Neural cell (in vitro differentiated cells): ENCODE measurements around the gene INPP1.

ENCODE experiments used
- EZH2 ChIP-seq: fragments of 200-600, 300-800 bp; shearing (Covaris generic), sonication (generic); IDR thresholded peaks from 2 replicates; pipeline ENCODE4 v1.6.1; 2014; ENCODE audit warnings: antibody characterized with exemption, low read length, borderline replicate concordance, mild to moderate bottlenecking; ENCODE audit not compliant: insufficient read depth, poor library complexity, severe bottlenecking
- POLR2AphosphoS5 ChIP-seq: IDR thresholded peaks from 2 replicates; pipeline ENCODE4 v1.6.1; 2012
- RAD21 ChIP-seq: fragments of 450-650 bp; conservative IDR thresholded peaks from 2 replicates; pipeline ENCODE4 v1.6.1; 2014; ENCODE audit warnings: antibody characterized with exemption, mild to moderate bottlenecking, moderate library complexity
- SMC3 ChIP-seq: fragments of 450-650 bp; conservative IDR thresholded peaks from 2 replicates; pipeline ENCODE4 v1.6.1; 2014; ENCODE audit warnings: antibody characterized with exemption, mild to moderate bottlenecking, moderate library complexity; ENCODE audit not compliant: poor library complexity
- TAF1 ChIP-seq: IDR thresholded peaks from 2 replicates; pipeline ENCODE4 v1.6.1; 2012; ENCODE audit warnings: low read depth
- TF ChIP-seq, protein P1 (sequence below): fragments of 450-650 bp; IDR thresholded peaks from 2 replicates; pipeline ENCODE4 v1.5.1; 2014; ENCODE audit warnings: antibody characterized with exemption, mild to moderate bottlenecking, moderate library complexity; ENCODE audit not compliant: poor library complexity, severe bottlenecking

DNA sequence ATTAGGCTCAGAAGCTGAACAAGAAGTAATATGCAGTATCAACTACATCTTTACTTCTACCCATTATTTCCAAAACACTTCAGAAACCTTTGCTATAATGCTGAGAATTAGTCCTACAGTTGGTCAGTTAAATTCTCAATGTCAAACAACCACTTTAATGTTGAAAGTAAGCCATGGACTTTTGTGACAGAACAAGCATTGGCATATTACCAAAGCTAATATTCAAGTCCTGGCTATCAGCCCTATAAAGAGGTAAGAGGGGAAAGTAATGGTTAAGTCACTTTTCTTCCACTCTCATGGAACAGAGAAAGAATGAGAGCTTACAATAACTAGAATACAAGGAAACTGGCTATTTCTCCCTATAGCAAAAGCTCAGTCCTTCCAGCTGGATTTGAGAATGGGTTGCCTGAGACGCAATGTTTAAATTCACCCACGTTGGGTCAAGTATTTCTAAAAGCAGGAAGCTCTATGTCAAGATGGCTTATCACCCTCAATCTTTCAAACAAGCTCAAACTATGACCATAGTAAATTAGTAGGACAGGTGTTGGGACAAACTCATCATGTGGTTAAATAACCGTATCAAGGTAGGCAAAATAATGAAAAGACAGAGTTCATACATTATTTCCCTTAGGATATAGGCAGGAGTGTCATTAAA, 33.3 kb downstream of the INPP1 start:
- TF ChIP-seq, protein P1, sequence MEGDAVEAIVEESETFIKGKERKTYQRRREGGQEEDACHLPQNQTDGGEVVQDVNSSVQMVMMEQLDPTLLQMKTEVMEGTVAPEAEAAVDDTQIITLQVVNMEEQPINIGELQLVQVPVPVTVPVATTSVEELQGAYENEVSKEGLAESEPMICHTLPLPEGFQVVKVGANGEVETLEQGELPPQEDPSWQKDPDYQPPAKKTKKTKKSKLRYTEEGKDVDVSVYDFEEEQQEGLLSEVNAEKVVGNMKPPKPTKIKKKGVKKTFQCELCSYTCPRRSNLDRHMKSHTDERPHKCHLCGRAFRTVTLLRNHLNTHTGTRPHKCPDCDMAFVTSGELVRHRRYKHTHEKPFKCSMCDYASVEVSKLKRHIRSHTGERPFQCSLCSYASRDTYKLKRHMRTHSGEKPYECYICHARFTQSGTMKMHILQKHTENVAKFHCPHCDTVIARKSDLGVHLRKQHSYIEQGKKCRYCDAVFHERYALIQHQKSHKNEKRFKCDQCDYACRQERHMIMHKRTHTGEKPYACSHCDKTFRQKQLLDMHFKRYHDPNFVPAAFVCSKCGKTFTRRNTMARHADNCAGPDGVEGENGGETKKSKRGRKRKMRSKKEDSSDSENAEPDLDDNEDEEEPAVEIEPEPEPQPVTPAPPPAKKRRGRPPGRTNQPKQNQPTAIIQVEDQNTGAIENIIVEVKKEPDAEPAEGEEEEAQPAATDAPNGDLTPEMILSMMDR, result no peak
- no peak for TF ChIP-seq EZH2
- no peak for TF ChIP-seq POLR2AphosphoS5
- TF ChIP-seq SMC3, result no peak
- TF ChIP-seq TAF1, result no peak
- no peak for TF ChIP-seq RAD21
